GM12878 (cell line): ENCODE results near the gene UIMC1. TPM values are rescaled to one million over a fixed set of nuclear protein-coding genes. Genes with fewer than 3 reads are reported as not detected.

Experiments used
- ATAC-seq: fragments of 200-7000 bp; cut with Tn5 transposase; 3 replicates; pipeline ENCODE4 v1.9.1; 2020; ENCODE audit warnings: mild to moderate bottlenecking, moderate library complexity
- BruUV-seq: library from RNA; stranded (reverse); fragments of 400-500 nt; replicated peaks from 2 replicates; lab custom pipeline; 2021; lab: Mats Ljungman, UMichigan
- CTCF ChIA-PET: fragments of 300-600 bp; sonication (Branson Sonifier 250); formaldehyde crosslinking; extraction: SDS; loops from one replicate; lab custom pipeline; 2021; ENCODE audit warnings: inconsistent platforms; lab: Yijun Ruan, JAX
- POLR2A ChIA-PET: fragments of 350-600 bp; formaldehyde crosslinking; extraction: SDS; loops from one replicate; lab custom pipeline; 2021; ENCODE audit warnings: inconsistent platforms; lab: Charles Lee
- RAD21 ChIA-PET: fragments of 300-600 bp; sonication (Branson Sonifier 250); formaldehyde crosslinking; loops from one replicate; lab custom pipeline; 2023; ENCODE audit warnings: antibody characterized with exemption; ENCODE audit not compliant: unreplicated experiment; lab: Charles Lee
- SMC1A ChIA-PET: fragments of 300-600 bp; sonication (Branson Sonifier 250); formaldehyde crosslinking; loops from one replicate; lab custom pipeline; 2023; ENCODE audit not compliant: unreplicated experiment, uncharacterized antibody; lab: Charles Lee
- DNase-seq: peaks from one replicate; pipeline ENCODE4 v3.0.0-alpha.2; 2011; ENCODE audit warnings: low read depth, low spot score
- FAIRE-seq: peaks from 3 replicates; lab custom pipeline; 2011; peaks lifted over from hg19 to GRCh38; lab: Jason Lieb, UNC
- H2AFZ ChIP-seq: 2 replicates; pipeline ENCODE4 v1.6.0; 2011; ENCODE audit warnings: low read depth, low read length, control low read depth; ENCODE audit not compliant: control insufficient read depth
- H3K27ac ChIP-seq: 2 replicates; pipeline ENCODE4 v1.5.1; 2011; ENCODE audit warnings: control low read depth; ENCODE audit not compliant: control insufficient read depth, insufficient read depth
- H3K27me3 ChIP-seq, 2 experiments: replicated peaks in 1 of 2; 2 replicates each; pipeline versions ENCODE4 v1.6.0 to v1.6.1; 2011; ENCODE audit warnings: low read length in 1 of 2; ENCODE audit not compliant: control insufficient read depth in 2 of 2, insufficient read depth in 2 of 2
- H3K36me3 ChIP-seq, 2 experiments: 2 replicates each; pipeline ENCODE4 v1.5.1; 2011; ENCODE audit warnings: low read length in 1 of 2; ENCODE audit not compliant: control insufficient read depth in 2 of 2, insufficient read depth in 2 of 2
- H3K4me1 ChIP-seq: 2 replicates; pipeline ENCODE4 v1.6.1; 2011; ENCODE audit warnings: mild to moderate bottlenecking, low read length, moderate library complexity, mixed read lengths; ENCODE audit not compliant: control insufficient read depth, insufficient read depth
- H3K4me2 ChIP-seq: 2 replicates; pipeline ENCODE4 v1.6.0; 2011; ENCODE audit warnings: control low read depth; ENCODE audit not compliant: control insufficient read depth, insufficient read depth
- H3K4me3 ChIP-seq: fragments of 200-600 bp; sonication (generic); 2 replicates; pipeline ENCODE4 v1.5.1; 2016
- H3K79me2 ChIP-seq: 2 replicates; pipeline ENCODE4 v1.6.0; 2011; ENCODE audit warnings: low read length; ENCODE audit not compliant: control insufficient read depth, insufficient read depth
- H3K9ac ChIP-seq: 2 replicates; pipeline ENCODE4 v1.8.0; 2011; ENCODE audit warnings: low read length, control low read depth, mixed read lengths; ENCODE audit not compliant: control insufficient read depth, insufficient read depth
- H3K9me3 ChIP-seq: replicated peaks from 3 replicates; pipeline ENCODE4 v1.5.1; 2011; ENCODE audit warnings: mild to moderate bottlenecking, low read length; ENCODE audit not compliant: control insufficient read depth, insufficient read depth
- H4K20me1 ChIP-seq: 2 replicates; pipeline ENCODE4 v1.6.0; 2011; ENCODE audit not compliant: control insufficient read depth, insufficient read depth
- EGR1 ChIP-seq, 2 experiments: IDR thresholded peaks; 1 replicate in 1 of 2; 2 replicates in 1 of 2; pipeline ENCODE4 v1.6.1; 2011 to 2012; ENCODE audit warnings: low read depth in 2 of 2, low read length in 2 of 2, borderline replicate concordance in 1 of 2, mild to moderate bottlenecking in 1 of 2, moderate library complexity in 1 of 2
- HSF1 ChIP-seq: fragments of 150-350 bp; IDR thresholded peaks from 2 replicates; pipeline ENCODE4 v1.6.1; 2014; ENCODE audit warnings: mild to moderate bottlenecking, low read depth, low read length
- NKRF ChIP-seq: fragments of 450-650 bp; conservative IDR thresholded peaks from 2 replicates; pipeline ENCODE4 v1.6.1; 2017; ENCODE audit warnings: mild to moderate bottlenecking, moderate library complexity
- NR2F1 ChIP-seq: fragments of 450-650 bp; conservative IDR thresholded peaks from 2 replicates; pipeline ENCODE4 v1.6.1; 2017; ENCODE audit warnings: mild to moderate bottlenecking
- SMAD1 ChIP-seq: fragments of 450-650 bp; IDR thresholded peaks from 2 replicates; pipeline ENCODE4 v1.6.1; 2018; ENCODE audit warnings: mild to moderate bottlenecking, low read depth; ENCODE audit not compliant: partially characterized antibody
- STAT3 ChIP-seq: IDR thresholded peaks from 2 replicates; pipeline ENCODE4 v1.6.1; 2011; ENCODE audit warnings: low read depth, low read length, improper control_type of control experiment
- TBL1XR1 ChIP-seq: IDR thresholded peaks from 2 replicates; pipeline ENCODE4 v1.6.1; 2012; ENCODE audit warnings: low read depth, low read length, improper control_type of control experiment
- ZZZ3 ChIP-seq: IDR thresholded peaks from 2 replicates; pipeline ENCODE4 v1.6.1; 2011; ENCODE audit warnings: low read depth; ENCODE audit not compliant: control insufficient read depth, insufficient read length
- WGBS: methylation state at CpG from one replicate; pipeline ENCODE4 v1.1.6; 2016; ENCODE audit warnings: low lambda C conversion rate; ENCODE audit not compliant: insufficient replicate concordance, insufficient coverage; ENCODE audit errors: missing lambda C conversion rate; 5-methylcytosine and 5-hydroxymethylcytosine counted together
- in situ Hi-C: fragments of 300-500 bp; cut with MboI; formaldehyde crosslinking; loops from 9 replicates; pipeline ENCODE4 v1.14.3; 2018; ENCODE audit warnings: mixed read lengths
- intact Hi-C: fragments of 100-400 bp; cut with micrococcal nuclease; formaldehyde crosslinking; loops from one replicate; pipeline ENCODE4 v1.14.2; 2022; ENCODE audit not compliant: unreplicated experiment
- polyA plus RNA-seq, 11 experiments: library from polyadenylated mRNA; depleted of rRNA in 4 of 11; unstranded in 6 of 11; stranded (reverse) in 5 of 11; fragments of >200 nt; fragmentation: Nextera tagmentation in 4 of 11; fragmentation: Illumina TruSeq in 1 of 11; extraction: Ambion mirVana in 4 of 11; extraction: Trizol in 1 of 11; gene quantifications; 1 replicate in 1 of 11; 2 replicates in 10 of 11; pipeline versions ENCODE4 v1.2.1 to v1.2.3, GENCODE V29; 2011 to 2016; ENCODE audit warnings: inconsistent platforms in 2 of 11, missing spikeins in 2 of 11, low read depth in 1 of 11
- total RNA-seq, 4 experiments: library from RNA; depleted of rRNA in 3 of 4; stranded (reverse); fragments of >200 nt in 3 of 4; fragmentation: Illumina TruSeq in 1 of 4; extraction: Trizol in 1 of 4; gene quantifications; 2 replicates each; pipeline versions ENCODE4 v1.2.1 to v1.2.3, GENCODE V29; 2013 to 2021

UIMC1 gene
- total and polyA plus RNA-seq, 10 of the 15 experiments (the other 5 are each of a cell fraction or from before 2014, with no cell fraction given) = 16.2 to 51.4 (median 32.7) TPM

DNA sequence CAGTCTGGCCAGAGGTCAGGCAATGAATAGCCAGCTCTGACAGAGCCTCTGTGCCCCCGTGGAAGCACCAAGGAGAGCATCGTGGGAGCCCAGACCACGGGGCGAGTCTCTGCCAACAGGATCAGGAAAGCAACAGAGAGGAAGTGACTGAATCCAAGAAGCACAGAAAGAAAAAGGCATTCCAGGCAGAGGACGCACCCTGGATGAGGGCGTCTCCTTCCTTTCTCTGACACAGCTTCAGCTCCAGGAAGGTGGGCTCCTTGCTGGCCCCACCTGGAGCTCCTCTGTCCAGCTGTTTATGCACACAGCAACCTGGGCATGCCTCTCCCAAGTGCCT lies 124.0 kb downstream of the UIMC1 start:
- no peak for ATAC-seq
- no peak for FAIRE-seq
- intact Hi-C loops (no loop called here), in situ Hi-C loops (no loop called here)
- ChIA-PET POLR2A (interaction anchor here (0.6 kb wide), 1 partner anchor 42 kb away, joined by 4 read pairs; no protein-coding TSS in a partner anchor), RAD21 (no interaction called here), CTCF (interaction anchor here (1.2 kb wide), 1 partner anchor 222 kb away, joined by 3 read pairs; no protein-coding TSS in a partner anchor), SMC1A (no interaction called here)
- H3K36me3 ChIP-seq = no peaks in the 10 kb centered on the region
- H3K9me3 ChIP-seq = no peaks in the 10 kb centered on the region
- no peak overlapping the region for H2AFZ ChIP-seq
- TF ChIP-seq NKRF = no peak
- no peak overlapping the region for H3K4me2 ChIP-seq
- no peak for DNase-seq
- BruUV-seq = no TSS peak
- no peaks in the 10 kb centered on the region for H3K4me1 ChIP-seq
- no peak overlapping the region for H3K27ac ChIP-seq
- H3K4me3 ChIP-seq = no peak overlapping the region
- H3K27me3 ChIP-seq = peaks cover 0 to 4% of the 10 kb centered on the region in 2 experiments; a peak in 3 of 4 replicates
- H4K20me1 ChIP-seq = no peaks in the 10 kb centered on the region
- no peaks in the 10 kb centered on the region for H3K79me2 ChIP-seq
- no peak overlapping the region for H3K9ac ChIP-seq
- WGBS = 21% methylated on average over 6 of the region's 6 CpGs

DNA sequence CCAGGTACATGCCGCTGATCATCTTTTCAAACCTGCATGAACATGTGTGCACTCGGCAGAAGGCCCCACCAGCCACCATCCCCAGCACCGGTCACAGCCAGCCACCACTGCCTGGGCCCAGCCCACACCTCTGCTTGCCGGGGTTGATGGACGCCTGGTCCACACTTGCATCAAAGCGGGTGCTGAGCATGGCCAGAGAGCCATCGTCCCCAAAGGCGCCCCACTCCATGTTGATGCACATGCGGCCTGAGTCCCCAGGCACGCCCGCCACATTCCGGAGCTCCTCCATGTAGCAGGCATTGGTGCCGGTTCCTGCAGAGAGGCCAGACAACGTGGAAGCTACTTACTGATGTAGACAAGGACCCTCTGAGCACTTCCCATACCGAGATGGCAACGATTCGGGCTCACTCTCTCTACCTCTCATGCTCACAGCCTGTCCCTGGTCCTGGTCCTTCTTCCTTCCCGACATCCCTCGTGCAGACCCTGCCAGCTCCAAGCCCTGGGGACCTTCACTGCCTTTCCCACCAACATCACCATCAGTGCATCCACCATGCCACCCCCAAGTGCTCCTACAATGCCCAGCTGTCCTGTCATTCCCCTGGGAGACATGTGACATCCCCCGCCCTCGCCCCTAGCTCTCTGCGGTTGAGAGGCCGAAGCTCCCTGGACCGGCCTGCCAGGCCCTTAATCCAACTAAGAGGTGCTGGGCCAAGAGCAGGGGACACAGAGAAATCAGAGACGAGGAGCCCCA lies 124.6 kb downstream of the UIMC1 start:
- ChIA-PET CTCF (interaction anchor here (1.2 kb wide), 1 partner anchor 221 kb away, joined by 3 read pairs; no protein-coding TSS in a partner anchor), RAD21 (no interaction called here), POLR2A (no interaction called here), SMC1A (no interaction called here)
- no peak for TF ChIP-seq STAT3
- TF ChIP-seq SMAD1 = no peak
- TF ChIP-seq EGR1 (IDR thresholded peaks at IDR 0.05; ENCODE audit: borderline replicate concordance in 1 of 2, low read depth in 2 of 2, low read length in 2 of 2) = no peak
- no peak for TF ChIP-seq TBL1XR1
- TF ChIP-seq NR2F1 = no peak
- TF ChIP-seq ZZZ3 = no peak
- TF ChIP-seq HSF1 = no peak
- Histone ChIP-seq H4K20me1 (no peaks in the 10 kb centered on the region), H3K36me3 (no peaks in the 10 kb centered on the region), H3K4me1 (no peaks in the 10 kb centered on the region), H3K9ac (no peak overlapping the region), H3K4me2 (no peak overlapping the region), H3K9me3 (no peaks in the 10 kb centered on the region), H3K79me2 (no peaks in the 10 kb centered on the region), H2AFZ (no peak overlapping the region), H3K4me3 (no peak overlapping the region), H3K27me3 (peaks cover 0 to 4% of the 10 kb centered on the region in 2 experiments; a peak in 3 of 4 replicates), H3K27ac (no peak overlapping the region)
- DNase-seq = no peak
- 48% methylated on average over 25 of the region's 25 CpGs for WGBS
- in situ Hi-C loops = no loop called here
- intact Hi-C loops = no loop called here
- no peak for FAIRE-seq
- BruUV-seq = no TSS peak
- ATAC-seq = no peak
